HFF-Myc (cell line): ENCODE data around the gene ZNF142.

ENCODE experiments used
- DNase-seq: peaks from one replicate; pipeline ENCODE4 v3.0.0-alpha.2; 2011; ENCODE audit warnings: low read depth; ENCODE audit errors: extremely low read depth
- H3K4me3 ChIP-seq: replicated peaks from 2 replicates; pipeline ENCODE4 v1.5.1; 2011; ENCODE audit warnings: low read depth, mild to moderate bottlenecking, control low read depth, low read length
- CTCF ChIP-seq: IDR thresholded peaks from 2 replicates; pipeline ENCODE4 v1.5.1; 2012; ENCODE audit warnings: mild to moderate bottlenecking, low read depth, low read length, control low read depth; ENCODE audit errors: missing control alignments

Gene ZNF142

DNA sequence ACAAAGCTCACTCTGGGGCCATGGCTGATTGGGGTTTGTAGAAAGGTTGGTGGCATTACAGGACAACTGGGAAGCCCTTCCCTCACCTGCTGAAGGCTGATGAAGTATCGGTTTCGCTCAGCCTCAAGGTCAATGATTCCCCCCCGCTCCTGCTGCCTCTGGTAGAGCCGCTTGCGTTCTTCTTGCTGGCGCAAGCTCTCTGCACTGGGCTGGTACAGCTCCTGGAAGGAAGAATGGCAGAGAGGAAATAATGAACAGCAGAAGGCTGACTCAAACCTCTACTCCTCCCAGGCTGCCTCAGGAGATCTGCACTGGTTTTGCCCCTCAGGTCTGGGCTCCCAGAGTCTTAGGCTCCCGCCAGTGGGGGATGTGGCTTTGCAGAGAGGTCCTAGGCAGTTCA lies 5.2 kb upstream of the ZNF142 start:
- DNase-seq = no peak
- no peak for TF ChIP-seq CTCF

DNA sequence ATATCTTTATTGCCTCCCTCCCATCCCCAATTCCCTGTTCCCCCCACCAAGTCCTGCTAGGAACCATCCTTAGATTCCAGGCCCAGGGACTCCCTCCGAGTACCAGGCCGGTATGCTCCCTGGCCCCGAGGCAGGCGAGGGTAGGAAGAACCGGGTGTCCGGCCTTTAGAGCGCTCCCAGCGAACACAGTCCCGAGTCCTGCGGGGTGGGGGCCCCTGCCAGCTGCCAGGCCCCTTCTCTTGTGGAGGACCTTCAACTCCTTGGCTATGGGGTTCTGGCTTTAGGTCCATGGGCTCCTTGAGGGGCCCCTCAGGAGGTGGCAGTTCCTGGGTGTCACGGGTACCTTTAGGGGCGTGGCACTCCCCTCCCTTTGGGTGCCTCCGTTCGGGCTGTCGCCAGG lies 4.5 kb upstream of the ZNF142 start:
- H3K4me3 ChIP-seq = no peak overlapping the region

More for the DNA sequence above, 5.2 kb upstream of the ZNF142 start:
- no peak overlapping the region for H3K4me3 ChIP-seq

GRCh38 chr2:218662827-218663226 lies 3.4 kb upstream of the ZNF142 start:
- no peak for TF ChIP-seq CTCF
- DNase-seq = no peak
- H3K4me3 ChIP-seq = no peak overlapping the region

More for the DNA sequence above, 4.5 kb upstream of the ZNF142 start:
- no peak for TF ChIP-seq CTCF
- no peak for DNase-seq

DNA sequence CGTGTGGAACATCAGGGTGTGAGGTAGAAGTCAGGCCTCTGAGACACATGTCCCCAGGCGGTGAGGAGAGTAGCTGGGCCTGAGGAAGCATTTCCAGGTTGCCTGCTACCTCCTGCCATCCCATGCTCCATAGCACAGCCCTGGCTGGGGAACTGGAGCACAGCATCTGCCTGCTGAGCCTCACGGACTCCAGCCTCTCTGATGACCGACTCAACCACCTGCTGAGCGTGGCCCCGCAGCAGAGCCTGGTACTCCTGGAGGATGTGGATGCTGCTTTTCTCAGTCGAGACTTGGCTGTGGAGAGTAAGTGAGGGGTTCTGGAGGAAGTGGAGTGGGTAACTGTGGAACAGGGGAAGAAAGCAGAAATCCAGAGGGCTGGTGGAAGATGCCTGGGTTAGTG lies 3.0 kb upstream of the ZNF142 start:
- no peak for DNase-seq
- no peak for TF ChIP-seq CTCF
- H3K4me3 ChIP-seq = no peak overlapping the region

GRCh38 chr2:218659988-218660358 lies 550 bp upstream of the ZNF142 start:
- DNase-seq = no peak
- peak overlapping the region; percentile 78 for H3K4me3 ChIP-seq
- no peak for TF ChIP-seq CTCF

- H3K4me3 ChIP-seq = peak overlapping the region; percentile 78
- no peak for DNase-seq
- TF ChIP-seq CTCF = peak; percentile 53
Observed at GRCh38 chr2:218658671-218659257, 659 bp downstream of the ZNF142 start.

DNA sequence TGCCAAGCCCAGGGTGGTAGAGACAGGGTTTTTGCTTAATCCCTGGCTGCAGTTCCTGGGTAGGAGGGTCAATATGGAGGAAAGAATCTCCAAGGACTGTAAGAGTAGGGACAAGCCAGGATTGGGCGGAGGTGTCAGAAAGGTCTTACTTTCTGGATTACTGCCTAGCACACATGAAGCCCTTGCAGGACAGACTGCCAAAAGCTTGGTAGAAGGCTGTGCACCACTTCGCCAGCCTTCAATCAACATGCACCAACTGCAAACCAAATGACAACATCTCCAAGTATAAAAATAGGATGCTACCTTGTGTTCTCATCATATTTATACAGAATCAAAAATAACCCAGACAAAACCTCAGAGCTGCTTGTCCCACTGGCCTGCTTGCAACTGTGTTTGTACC lies 3.7 kb downstream of the ZNF142 start:
- H3K4me3 ChIP-seq = no peak overlapping the region
- no peak for DNase-seq
- no peak for TF ChIP-seq CTCF
